GM19099 (cell line): ENCODE measurements around the gene UST.

Experiments used
- POLR2A ChIP-seq: IDR thresholded peaks from 3 replicates; pipeline ENCODE4 v1.6.1; 2011; ENCODE audit warnings: low read depth; ENCODE audit not compliant: insufficient read length; ENCODE audit errors: extremely low read depth

UST gene

DNA sequence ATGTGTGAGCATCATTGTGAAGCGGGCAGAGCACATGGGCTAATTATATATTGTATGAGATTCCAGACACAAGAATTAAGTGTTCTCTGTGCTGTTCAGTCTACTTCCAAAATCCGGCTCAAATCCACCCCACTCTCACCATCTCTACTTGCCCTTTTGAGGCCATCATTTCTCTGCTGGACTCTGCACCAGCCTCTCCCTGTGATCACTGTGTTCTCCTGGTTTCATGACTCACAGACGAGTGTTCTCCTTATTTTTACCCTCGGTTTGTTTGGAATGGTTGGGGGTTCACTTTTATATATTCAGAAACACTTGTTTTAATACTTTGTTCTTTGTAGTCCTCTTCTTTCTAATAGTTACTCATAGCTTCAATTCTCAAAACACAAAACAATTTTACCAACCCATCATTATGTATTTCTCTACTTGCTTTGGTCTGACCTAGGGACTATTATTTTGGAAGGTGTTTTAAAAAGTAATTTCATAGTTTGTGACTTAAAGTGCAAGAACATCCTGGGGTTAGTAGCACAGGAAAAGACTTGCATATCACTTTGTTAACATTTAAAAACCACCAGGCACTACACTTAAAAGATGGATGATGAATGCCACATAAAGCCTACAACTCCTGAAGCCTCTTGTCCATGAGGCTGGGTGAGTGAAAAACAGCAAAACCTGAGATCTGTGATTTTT, 82.7 kb downstream of the UST start:
- TF ChIP-seq POLR2A: no peak

DNA sequence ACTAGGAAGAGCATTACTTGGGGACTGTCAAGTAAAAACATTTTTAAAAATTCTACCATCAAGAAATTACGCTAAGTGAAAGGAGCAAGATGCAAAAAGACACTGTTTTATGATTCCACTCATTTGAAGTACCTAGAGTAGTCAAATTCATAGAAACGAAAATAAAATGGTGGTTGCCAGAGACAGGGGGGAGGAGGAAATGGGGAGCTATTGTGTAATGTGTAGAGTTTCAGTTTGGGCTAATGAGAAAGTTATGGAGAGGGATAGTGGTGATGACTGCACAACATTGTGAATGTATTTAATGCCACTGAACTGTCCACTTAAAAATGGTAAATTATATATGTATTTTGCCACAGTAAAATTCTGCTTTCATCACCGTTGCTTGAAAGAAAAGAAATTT, 83.8 kb downstream of the UST start:
- no peak for TF ChIP-seq POLR2A

DNA sequence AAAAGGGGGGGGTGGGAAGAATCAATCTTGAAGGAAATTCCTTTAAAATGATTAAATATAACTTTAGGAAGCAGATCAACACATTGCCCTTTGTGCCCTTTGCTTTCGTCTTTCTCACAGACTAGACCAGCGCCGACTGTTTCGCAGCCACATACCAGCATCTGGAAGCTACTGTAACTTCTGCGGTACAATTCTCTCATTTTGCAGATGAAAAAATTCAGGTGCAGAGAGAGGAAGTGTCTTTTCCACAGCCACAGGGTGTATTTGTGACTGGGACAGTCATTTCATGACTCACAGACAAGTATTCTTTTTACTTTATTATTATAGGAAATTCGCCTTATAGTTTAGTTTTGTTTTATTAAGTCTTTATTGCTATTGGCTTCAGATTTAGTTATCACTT, 84.2 kb downstream of the UST start:
- TF ChIP-seq POLR2A: no peak

DNA sequence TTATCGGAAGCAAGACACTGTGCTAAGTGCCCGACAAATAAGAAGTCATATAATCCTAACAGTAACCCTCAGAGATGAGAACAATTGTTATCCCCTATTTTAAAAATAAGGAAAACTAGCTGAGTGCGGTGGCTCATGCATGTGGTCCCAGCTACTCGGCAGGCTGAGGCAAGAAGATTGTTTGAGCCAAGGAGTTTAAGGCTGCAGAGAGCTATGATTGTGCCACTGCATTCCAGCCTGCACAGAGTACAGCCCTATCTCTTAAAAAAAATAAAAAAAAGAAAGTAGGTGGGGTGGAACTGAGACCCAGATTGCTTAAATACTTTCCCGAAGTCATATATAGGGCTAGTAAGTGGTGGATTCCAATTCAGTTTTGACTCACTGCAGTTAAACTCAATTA, 84.7 kb downstream of the UST start:
- TF ChIP-seq POLR2A: no peak

DNA sequence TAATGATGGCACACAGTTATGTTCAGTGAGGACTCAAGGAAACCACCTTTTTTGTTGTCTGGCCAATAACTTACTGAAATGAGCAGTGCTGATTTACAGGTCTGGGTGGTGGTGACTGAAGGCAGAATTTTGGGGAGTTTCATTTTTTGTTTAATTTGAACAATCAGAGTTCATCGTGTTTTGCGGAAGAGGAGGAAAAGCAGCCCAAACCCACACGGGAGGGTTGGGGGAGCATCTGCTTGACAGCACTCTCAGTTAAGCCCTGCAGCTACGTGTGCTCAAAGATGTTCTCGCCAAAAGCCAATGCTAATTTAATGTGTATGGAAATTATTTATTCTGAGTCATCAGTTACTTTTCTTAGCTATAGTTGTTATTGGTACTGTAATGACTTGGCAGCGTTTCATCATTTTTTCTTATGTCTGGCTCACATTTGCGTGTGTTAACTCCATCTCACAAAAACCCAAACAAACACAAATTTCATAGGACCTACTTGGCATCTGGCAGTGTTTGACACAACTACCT, 89.2 kb downstream of the UST start:
- no peak for TF ChIP-seq POLR2A

DNA sequence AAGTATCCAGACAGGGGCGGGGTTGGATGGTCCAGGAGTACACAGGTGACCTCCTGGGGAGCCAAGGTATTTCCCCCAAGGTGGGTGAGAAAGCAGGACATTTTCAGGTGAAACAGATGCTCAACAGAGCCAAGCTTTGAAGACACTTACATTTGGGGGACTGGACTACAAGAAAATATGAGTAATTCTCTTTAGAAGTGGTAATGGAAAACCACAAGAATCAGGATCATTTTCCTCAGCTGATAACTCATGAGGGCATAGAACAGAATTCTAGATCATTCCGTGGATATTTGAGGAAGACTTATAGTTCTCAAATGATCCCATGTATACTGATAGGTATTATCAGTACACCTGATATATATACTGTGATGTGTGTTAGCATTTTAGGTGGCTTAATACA, 89.9 kb downstream of the UST start:
- TF ChIP-seq POLR2A: no peak

DNA sequence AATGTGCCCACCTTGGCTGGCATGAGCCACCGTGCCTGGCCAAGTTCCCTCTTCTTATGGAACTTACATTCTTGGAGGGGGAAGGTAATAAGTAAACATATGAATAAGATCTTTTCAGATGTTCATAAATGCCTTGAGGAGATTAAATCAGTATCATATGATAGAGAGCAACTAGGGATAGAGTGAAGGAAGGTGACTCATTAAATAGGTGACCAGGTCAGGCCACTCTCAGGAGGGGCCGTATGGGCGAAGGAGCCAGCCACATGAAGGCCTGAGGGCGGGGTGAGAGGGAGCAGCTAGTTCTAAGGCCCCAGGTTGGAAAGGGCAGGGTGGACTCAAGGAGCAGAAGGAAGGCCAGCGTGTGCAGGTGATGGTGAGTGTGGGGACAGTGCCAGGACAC, 91.1 kb downstream of the UST start:
- no peak for TF ChIP-seq POLR2A

DNA sequence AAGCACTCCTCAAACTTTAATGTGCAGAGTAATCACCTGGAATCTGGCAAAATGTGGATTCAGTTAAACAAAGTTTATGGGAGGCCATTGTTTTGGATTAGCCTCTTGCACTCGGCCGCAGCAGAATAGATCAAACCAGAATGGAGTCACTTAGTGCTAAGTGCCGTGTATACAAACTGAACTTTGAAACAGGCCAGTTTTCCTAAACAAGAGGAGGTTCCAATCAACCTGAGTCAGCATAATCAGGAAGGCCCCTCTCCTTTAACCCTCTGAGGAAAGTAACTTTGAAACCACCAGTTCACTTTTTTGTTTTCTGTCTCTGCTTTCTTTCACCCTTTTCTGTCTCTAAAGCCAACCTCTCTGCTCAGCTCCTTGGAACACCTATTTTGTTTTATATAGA, 92.2 kb downstream of the UST start:
- no peak for TF ChIP-seq POLR2A

DNA sequence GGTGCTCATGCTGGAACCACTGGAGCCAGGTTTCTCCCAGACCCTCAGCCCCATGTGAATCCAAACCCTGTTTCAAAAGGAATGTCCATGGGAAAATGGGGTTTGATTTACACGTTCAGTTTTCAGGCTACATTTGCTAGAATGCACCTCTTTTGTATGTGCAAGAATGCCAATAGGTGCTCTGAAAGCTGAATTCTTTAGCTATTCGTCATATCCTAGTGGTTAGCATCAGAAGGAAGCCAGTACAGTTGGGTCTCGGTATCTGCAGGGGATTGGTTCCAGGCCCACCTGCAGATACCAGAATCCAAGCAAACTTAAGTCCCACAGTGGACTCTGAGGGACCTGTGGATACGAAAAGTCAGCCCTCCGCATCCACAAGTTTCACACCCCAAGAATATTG, 93.4 kb downstream of the UST start:
- TF ChIP-seq POLR2A: no peak

DNA sequence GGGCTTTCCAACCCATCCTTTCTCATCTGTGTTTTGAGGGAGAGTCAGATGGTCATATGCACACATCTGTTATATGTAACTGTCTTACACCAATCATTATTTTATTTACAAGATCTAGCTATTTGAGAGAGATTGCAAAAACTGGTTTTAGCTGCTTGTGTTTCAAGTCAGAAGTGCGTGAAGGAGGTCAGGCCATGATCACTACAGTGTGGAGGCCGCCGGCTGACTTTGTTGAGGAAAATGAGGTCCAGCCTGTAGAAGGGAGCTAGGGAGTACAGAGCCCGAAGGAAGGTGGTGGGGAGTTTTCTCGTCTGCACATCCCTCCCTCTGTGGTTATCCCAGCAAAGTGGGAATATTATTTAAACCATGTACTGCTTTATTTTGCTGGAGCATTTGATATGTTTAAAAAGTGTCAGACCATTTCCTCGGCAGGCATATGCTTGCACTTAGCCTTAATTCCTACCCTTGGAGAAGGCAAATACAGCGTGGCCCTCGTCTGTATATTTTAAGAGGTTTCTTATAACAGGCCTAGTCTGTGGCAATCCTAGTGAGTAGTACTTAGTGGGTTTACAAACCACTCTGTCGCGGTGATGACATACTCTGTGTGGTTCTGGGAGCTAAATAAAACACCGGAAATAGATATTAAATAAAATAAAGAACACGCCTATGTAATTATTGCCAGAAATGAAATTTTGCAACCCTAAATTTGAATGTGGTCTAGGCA, 95.6 kb downstream of the UST start:
- no peak for TF ChIP-seq POLR2A

DNA sequence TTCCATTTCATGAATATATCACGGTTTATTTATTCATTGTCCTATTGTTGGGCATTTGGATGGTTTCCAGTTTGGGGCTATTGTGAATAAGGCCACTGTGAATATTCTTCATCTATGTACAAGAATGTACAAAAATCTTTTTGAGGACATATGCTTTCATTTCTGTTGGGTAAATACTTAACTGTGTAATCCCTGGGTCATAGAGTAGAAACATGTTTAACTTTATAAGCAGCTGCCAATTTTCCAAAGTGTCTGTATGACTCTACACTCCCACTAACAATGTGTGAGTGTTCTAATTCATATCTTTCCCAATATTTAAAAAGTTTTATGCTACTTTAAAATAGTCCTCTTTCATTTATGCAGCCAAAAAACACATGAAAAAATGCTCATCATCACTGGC, 98.6 kb downstream of the UST start:
- TF ChIP-seq POLR2A: no peak

DNA sequence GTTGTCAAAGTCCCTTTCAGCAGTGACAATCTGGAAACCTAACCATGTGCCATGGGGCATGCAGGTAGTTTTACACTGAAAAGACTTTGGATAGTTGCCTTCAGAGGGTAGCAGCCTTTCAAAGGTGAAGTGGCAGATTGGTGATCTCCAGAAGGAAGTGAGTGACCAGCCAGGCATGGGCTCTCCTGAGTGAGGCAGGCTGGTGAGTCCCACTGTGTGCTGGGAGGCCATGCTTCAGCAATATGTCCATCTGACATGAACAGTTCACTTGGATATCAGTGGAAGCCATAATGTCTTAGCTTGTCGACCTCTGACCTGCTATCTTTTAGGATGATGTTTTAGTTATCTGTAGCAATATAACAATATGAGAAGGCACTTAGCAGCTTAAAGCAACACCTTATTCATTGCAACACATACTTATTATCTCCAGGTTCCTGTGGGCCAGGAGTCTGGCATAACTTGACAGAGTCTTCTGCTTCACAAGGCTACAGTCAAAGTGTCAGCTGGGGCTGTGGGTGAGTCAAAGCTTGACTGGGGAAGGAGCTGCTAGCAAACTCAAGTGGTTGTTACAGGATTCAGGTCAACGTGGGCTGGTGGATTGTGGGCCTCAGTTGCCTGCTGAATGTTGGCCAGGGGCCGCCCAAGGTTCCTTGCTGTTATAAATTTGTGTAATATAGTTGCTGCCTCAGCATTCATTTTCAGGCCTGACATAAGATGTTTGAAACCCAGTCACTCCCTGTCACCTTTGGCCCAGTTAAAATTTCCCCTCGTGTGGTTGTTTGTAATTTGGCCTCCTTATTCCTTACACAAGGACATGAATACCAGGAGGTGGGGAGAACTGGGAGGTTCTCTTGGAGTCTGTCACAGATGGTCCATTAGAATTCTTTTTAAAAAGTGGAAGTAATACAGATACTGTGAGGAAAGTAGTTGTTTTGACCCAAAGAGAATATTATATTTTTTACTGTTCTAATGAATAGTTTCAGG, 100.2 kb downstream of the UST start:
- TF ChIP-seq POLR2A: no peak

DNA sequence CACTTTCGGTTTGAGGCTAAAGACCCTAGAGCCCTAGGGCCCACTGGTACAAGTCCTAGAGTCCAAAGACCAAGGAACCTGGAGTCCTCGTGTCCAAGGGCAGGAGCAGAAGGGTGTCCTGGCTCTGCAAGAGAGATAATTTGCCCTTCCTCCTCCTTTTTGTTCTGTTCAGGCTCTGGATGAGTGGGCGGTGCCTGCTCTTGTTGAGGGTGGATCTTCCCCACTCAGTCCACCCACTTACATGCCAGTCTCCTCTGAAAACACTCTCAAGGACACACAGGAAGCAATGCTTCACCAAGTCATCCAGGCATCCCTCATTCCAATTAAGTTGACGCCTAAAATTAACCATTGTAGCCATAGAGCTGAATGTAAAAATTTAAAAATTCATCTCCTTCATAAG, 102.1 kb downstream of the UST start:
- no peak for TF ChIP-seq POLR2A

DNA sequence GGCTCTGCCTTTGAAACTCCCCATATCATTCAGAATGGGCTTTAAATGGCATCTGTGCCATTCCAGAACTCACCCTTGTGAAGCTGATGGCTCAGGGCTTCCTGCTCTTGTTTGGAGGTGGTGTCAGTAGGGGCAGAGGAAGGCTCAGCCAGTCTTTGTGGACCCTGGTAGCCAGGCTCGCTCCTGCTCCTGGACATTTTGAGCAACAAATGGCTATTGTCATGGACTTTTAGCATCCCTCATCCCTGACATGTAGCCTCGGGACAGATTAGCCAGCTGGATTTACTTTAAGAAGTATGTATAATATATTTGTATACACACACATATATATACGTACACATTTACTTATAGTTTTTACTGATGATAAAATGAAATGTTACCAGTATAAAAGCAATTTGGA, 104.1 kb downstream of the UST start:
- no peak for TF ChIP-seq POLR2A

DNA sequence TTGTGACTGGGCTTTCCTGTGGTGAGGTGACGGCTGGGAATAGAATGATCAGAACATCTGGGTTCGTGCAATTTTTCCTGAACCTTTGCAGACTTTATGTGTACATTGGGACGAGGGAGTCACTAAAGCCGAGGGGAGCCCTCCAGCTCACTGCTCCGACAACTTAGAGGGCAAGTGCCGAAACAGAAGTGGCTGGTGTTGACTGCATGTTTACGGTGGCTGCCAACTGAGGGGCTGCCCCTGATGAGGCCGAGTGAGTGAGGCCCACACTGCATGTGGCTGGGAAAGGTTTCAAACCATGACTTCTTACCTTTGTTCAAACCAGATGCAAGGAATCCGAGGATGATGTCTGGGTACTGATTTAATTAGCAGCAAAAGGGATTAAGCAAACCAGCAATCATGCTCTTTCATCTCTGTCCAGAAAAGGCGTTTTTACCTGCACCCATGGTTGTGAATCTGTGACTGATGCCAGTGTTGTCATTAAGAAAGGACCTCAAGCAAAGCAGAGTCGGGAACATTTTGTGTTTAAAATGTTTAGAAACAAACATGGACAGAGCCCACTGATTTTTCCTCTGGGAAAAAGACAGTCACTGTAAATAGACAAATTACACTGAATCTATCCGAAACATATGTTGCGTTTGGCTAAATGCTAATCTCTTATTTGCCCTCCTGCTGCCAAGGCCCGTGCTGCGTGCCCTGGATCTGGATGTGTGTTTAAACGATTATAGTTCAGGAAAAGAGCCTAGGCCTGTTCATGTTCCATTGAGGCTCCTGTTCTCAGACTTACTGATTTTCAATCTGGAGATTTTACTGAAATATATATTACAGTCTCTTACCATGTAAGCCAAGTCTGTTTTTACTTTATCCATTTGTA, 105.1 kb downstream of the UST start:
- TF ChIP-seq POLR2A: no peak

DNA sequence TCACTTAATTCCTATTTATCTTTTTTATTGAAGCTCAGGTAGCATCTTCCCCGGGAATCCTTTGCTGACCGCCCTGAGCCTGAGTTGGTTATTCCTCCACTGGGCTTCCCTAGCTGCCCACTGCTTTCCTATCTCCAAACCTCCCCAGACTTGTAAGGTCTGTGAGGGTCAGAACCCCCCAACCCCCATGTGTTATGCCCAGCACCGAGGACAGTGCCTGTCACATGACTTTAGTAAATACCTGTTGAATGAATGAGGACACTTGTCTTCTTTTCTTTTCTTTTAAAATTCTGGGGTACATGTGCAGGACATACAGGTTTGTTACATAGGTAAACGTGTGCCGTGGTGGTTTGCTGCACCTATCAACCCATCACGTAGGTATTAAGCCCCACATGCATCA, 105.9 kb downstream of the UST start:
- no peak for TF ChIP-seq POLR2A
